Measurements from ENCODE around the gene FTO.

FTO gene

DNA sequence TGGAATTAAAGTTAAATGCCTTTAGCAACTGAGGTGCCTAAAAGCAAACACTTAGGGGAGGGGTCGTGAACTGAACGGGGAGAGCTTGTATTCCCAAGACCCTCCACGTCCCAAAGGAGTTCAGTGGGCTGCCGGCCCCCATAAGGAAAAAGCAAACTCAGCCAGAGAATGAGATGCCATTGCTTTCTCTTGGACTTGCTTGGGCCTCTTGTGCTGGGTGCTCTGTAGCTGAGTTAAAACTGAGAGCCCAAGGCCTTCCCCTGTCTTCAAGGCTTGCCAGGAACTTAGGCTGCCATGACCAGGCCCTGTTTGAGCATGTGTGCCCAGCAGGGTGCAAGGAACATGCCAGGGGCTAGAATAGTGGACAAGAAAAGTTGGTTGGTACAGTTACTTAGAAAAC lies 382.8 kb downstream of the FTO start:
- Histone ChIP-seq H3K79me2 (ENCODE audit: low read length) (no peaks in the 10 kb centered on the region), H3K9me3 (replicated peaks; ENCODE audit: insufficient read depth, low read length) (no peaks in the 10 kb centered on the region), H3K36me3 (replicated peaks; ENCODE audit: insufficient read depth, low read length) (no peaks in the 10 kb centered on the region), H3F3A (ENCODE audit: insufficient read depth, low read length) (no peaks in the 10 kb centered on the region), H4K20me1 (ENCODE audit: insufficient read depth, low read length) (no peaks in the 10 kb centered on the region), H3K27me3 (replicated peaks; ENCODE audit: insufficient read depth, low read length) (no peaks in the 10 kb centered on the region), H3K9me2 (replicated peaks; ENCODE audit: insufficient read depth, low read length) (no peaks in the 10 kb centered on the region), H3K9ac (ENCODE audit: low read length) (no peak overlapping the region), H3K4me3 (ENCODE audit: low read length) (no peak overlapping the region), H3K27ac (ENCODE audit: low read length) (no peak overlapping the region), H3K4me1 (ENCODE audit: low read length) (no peaks in the 10 kb centered on the region), H2AFZ (ENCODE audit: low read length) (no peak overlapping the region), H3K4me2 (ENCODE audit: low read depth, low read length) (no peak overlapping the region)
- TF ChIP-seq EZH2phosphoT487 (IDR thresholded peaks at IDR 0.05; ENCODE audit: low read length) (no peak), EZH2 (optimal IDR thresholded peaks at IDR 0.05; ENCODE audit: low read depth, low read length) (no peak), CTCF (IDR thresholded peaks at IDR 0.05; ENCODE audit: low read length) (no peak)
- no peak for DNase-seq

GRCh38 chr16:54090602-54091001 lies 386.6 kb downstream of the FTO start:
- H3F3A ChIP-seq (ENCODE audit: insufficient read depth, low read length): no peaks in the 10 kb centered on the region
- H3K9me2 ChIP-seq (replicated peaks; ENCODE audit: insufficient read depth, low read length): no peaks in the 10 kb centered on the region
- H3K79me2 ChIP-seq (ENCODE audit: low read length): no peaks in the 10 kb centered on the region
- H3K27me3 ChIP-seq (replicated peaks; ENCODE audit: insufficient read depth, low read length): no peaks in the 10 kb centered on the region
- no peaks in the 10 kb centered on the region for H3K36me3 ChIP-seq (replicated peaks; ENCODE audit: insufficient read depth, low read length)
- H3K4me3 ChIP-seq (ENCODE audit: low read length): no peak overlapping the region
- no peaks in the 10 kb centered on the region for H3K9me3 ChIP-seq (replicated peaks; ENCODE audit: insufficient read depth, low read length)
- H3K4me1 ChIP-seq (ENCODE audit: low read length): no peaks in the 10 kb centered on the region
- H3K4me2 ChIP-seq (ENCODE audit: low read depth, low read length): no peak overlapping the region
- no peak overlapping the region for H3K9ac ChIP-seq (ENCODE audit: low read length)
- no peak overlapping the region for H3K27ac ChIP-seq (ENCODE audit: low read length)
- DNase-seq: no peak
- H2AFZ ChIP-seq (ENCODE audit: low read length): no peak overlapping the region
- H4K20me1 ChIP-seq (ENCODE audit: insufficient read depth, low read length): no peaks in the 10 kb centered on the region
- TF ChIP-seq CTCF (IDR thresholded peaks at IDR 0.05; ENCODE audit: low read length) (no peak), EZH2phosphoT487 (IDR thresholded peaks at IDR 0.05; ENCODE audit: low read length) (no peak), EZH2 (optimal IDR thresholded peaks at IDR 0.05; ENCODE audit: low read depth, low read length) (no peak)

DNA sequence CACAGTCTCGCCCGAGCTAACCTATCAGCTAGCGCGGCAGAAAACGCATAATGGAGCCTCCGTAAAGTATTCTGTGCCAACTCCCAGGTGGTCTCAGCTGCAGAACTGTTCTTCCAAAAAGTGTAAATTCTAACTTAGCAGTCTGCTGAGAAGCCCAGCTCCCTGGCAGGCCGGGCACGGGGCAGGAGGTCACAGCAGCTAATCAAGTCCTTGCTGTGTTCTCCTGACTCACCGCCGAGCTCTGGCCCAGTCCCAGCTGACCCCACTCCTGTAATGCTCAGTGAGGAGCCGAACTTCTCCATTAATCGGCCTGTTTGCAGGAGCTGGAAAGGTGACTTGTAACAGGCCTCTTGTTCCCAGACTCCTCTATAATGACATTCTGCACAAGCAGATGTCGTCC lies 389.3 kb downstream of the FTO start:
- Histone ChIP-seq H3K4me2 (ENCODE audit: low read depth, low read length) (no peak overlapping the region), H3K79me2 (ENCODE audit: low read length) (no peaks in the 10 kb centered on the region), H3K4me1 (ENCODE audit: low read length) (no peaks in the 10 kb centered on the region), H4K20me1 (ENCODE audit: insufficient read depth, low read length) (no peaks in the 10 kb centered on the region), H3K27ac (ENCODE audit: low read length) (no peak overlapping the region), H3K9ac (ENCODE audit: low read length) (no peak overlapping the region), H3K27me3 (replicated peaks; ENCODE audit: insufficient read depth, low read length) (no peaks in the 10 kb centered on the region), H2AFZ (ENCODE audit: low read length) (no peak overlapping the region), H3K36me3 (replicated peaks; ENCODE audit: insufficient read depth, low read length) (no peaks in the 10 kb centered on the region), H3F3A (ENCODE audit: insufficient read depth, low read length) (no peaks in the 10 kb centered on the region), H3K4me3 (ENCODE audit: low read length) (no peak overlapping the region), H3K9me2 (replicated peaks; ENCODE audit: insufficient read depth, low read length) (no peaks in the 10 kb centered on the region), H3K9me3 (replicated peaks; ENCODE audit: insufficient read depth, low read length) (no peaks in the 10 kb centered on the region)
- DNase-seq: no peak
- TF ChIP-seq EZH2 (optimal IDR thresholded peaks at IDR 0.05; ENCODE audit: low read depth, low read length): no peak
- TF ChIP-seq CTCF (IDR thresholded peaks at IDR 0.05; ENCODE audit: low read length): no peak
- no peak for TF ChIP-seq EZH2phosphoT487 (IDR thresholded peaks at IDR 0.05; ENCODE audit: low read length)
